ENCODE results near the gene FFAR3. TPM values are rescaled to one million over a fixed set of nuclear protein-coding genes. Genes with fewer than 3 reads are reported as not detected.

FFAR3 gene
- total and polyA plus RNA-seq, 2 of the 13 experiments (the other 11 are each of a cell fraction or from before 2014, with no cell fraction given), result not detected

- TF ChIP-seq, protein P1, sequence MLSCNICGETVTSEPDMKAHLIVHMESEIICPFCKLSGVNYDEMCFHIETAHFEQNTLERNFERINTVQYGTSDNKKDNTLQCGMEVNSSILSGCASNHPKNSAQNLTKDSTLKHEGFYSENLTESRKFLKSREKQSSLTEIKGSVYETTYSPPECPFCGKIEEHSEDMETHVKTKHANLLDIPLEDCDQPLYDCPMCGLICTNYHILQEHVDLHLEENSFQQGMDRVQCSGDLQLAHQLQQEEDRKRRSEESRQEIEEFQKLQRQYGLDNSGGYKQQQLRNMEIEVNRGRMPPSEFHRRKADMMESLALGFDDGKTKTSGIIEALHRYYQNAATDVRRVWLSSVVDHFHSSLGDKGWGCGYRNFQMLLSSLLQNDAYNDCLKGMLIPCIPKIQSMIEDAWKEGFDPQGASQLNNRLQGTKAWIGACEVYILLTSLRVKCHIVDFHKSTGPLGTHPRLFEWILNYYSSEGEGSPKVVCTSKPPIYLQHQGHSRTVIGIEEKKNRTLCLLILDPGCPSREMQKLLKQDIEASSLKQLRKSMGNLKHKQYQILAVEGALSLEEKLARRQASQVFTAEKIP (CRISPR knock-in tag; IDR thresholded peaks at IDR 0.05; ENCODE audit: borderline replicate concordance), result no peak
- TF ChIP-seq SAP130 (CRISPR knock-in tag; IDR thresholded peaks at IDR 0.05; ENCODE audit: low read depth), result peak; percentile 50
- peak; percentile 99 for TF ChIP-seq ZNF263 (CRISPR knock-in tag; IDR thresholded peaks at IDR 0.05)
- TF ChIP-seq ZNF850 (CRISPR knock-in tag; conservative IDR thresholded peaks at IDR 0.05), result no peak
- peak; percentile 44; the same call in 1 of the 2 replicates for TF ChIP-seq CREM (IDR thresholded peaks at IDR 0.05)
- TF ChIP-seq CREM (CRISPR knock-in tag; IDR thresholded peaks at IDR 0.05), result no peak
- TF ChIP-seq, protein P2, sequence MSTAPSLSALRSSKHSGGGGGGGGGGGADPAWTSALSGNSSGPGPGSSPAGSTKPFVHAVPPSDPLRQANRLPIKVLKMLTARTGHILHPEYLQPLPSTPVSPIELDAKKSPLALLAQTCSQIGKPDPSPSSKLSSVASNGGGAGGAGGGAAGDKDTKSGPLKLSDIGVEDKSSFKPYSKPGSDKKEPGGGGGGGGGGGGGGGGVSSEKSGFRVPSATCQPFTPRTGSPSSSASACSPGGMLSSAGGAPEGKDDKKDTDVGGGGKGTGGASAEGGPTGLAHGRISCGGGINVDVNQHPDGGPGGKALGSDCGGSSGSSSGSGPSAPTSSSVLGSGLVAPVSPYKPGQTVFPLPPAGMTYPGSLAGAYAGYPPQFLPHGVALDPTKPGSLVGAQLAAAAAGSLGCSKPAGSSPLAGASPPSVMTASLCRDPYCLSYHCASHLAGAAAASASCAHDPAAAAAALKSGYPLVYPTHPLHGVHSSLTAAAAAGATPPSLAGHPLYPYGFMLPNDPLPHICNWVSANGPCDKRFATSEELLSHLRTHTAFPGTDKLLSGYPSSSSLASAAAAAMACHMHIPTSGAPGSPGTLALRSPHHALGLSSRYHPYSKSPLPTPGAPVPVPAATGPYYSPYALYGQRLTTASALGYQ (CRISPR knock-in tag; IDR thresholded peaks at IDR 0.05), result 0 out of 2 replicates have a peak, but pooled peaks have one; percentile 43
- TF ChIP-seq FOXA1 (IDR thresholded peaks at IDR 0.05), result 0 out of 2 replicates have a peak, but pooled peaks have one; percentile 22
- peak; percentile 76 for TF ChIP-seq FOXA1 (CRISPR knock-in tag; IDR thresholded peaks at IDR 0.05)
- TF ChIP-seq SOX6 (IDR thresholded peaks at IDR 0.05), result no peak
- TF ChIP-seq SOX6 (CRISPR knock-in tag; IDR thresholded peaks at IDR 0.05), result peak; percentile 51
- TF ChIP-seq, protein P3, sequence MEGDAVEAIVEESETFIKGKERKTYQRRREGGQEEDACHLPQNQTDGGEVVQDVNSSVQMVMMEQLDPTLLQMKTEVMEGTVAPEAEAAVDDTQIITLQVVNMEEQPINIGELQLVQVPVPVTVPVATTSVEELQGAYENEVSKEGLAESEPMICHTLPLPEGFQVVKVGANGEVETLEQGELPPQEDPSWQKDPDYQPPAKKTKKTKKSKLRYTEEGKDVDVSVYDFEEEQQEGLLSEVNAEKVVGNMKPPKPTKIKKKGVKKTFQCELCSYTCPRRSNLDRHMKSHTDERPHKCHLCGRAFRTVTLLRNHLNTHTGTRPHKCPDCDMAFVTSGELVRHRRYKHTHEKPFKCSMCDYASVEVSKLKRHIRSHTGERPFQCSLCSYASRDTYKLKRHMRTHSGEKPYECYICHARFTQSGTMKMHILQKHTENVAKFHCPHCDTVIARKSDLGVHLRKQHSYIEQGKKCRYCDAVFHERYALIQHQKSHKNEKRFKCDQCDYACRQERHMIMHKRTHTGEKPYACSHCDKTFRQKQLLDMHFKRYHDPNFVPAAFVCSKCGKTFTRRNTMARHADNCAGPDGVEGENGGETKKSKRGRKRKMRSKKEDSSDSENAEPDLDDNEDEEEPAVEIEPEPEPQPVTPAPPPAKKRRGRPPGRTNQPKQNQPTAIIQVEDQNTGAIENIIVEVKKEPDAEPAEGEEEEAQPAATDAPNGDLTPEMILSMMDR (CRISPR knock-in tag; IDR thresholded peaks at IDR 0.05), result peak; percentile 24
- no peak for TF ChIP-seq FOXK1 (CRISPR knock-in tag; IDR thresholded peaks at IDR 0.05; ENCODE audit: borderline replicate concordance, low read depth)
- TF ChIP-seq DZIP1 (CRISPR knock-in tag; IDR thresholded peaks at IDR 0.05), result no peak
- 0 out of 2 replicates have a peak, but pooled peaks have one; percentile 18 for TF ChIP-seq MLX (CRISPR knock-in tag; IDR thresholded peaks at IDR 0.05)
- TF ChIP-seq SPEN (CRISPR knock-in tag; IDR thresholded peaks at IDR 0.05; ENCODE audit: low read depth), result peak; percentile 25; the same call in 1 of the 2 replicates
Measured at GRCh38 chr19:35316560-35316959, 41.7 kb upstream of the FFAR3 start (continued).
